Trophoblast cell (in vitro differentiated cells and primary cell): ENCODE results near the gene AKR1C2.
"Not testable (repeated sequence)": the region's sequence is repeated elsewhere in the genome, so short reads cannot be mapped to it uniquely, and the experiment has no call there.

ENCODE experiments used
- DNase-seq, 2 donors: peaks; one replicate each; pipeline ENCODE4 v3.0.0-alpha.2; 2016
- H2AFZ ChIP-seq: 2 replicates; pipeline ENCODE4 v1.6.1; 2013; ENCODE audit warnings: low read length, moderate library complexity, mild to moderate bottlenecking; ENCODE audit not compliant: insufficient read depth, poor library complexity
- H2AK5ac ChIP-seq: 2 replicates; pipeline ENCODE4 v1.6.1; 2013; ENCODE audit warnings: mild to moderate bottlenecking, low read length
- H2BK120ac ChIP-seq: 2 replicates; pipeline ENCODE4 v1.6.1; 2013; ENCODE audit warnings: low read length, mild to moderate bottlenecking, moderate library complexity; ENCODE audit not compliant: insufficient read depth, poor library complexity
- H2BK12ac ChIP-seq: 2 replicates; pipeline ENCODE4 v1.6.1; 2013; ENCODE audit warnings: mild to moderate bottlenecking, low read length, moderate library complexity
- H2BK5ac ChIP-seq: 2 replicates; pipeline ENCODE4 v1.6.1; 2013; ENCODE audit warnings: low read length, low read depth, moderate library complexity, mild to moderate bottlenecking; ENCODE audit not compliant: poor library complexity
- H3K14ac ChIP-seq: 2 replicates; pipeline ENCODE4 v1.6.1; 2013; ENCODE audit warnings: mild to moderate bottlenecking, low read length
- H3K18ac ChIP-seq: 2 replicates; pipeline ENCODE4 v1.6.1; 2013; ENCODE audit warnings: mild to moderate bottlenecking, low read length
- H3K23ac ChIP-seq: 2 replicates; pipeline ENCODE4 v1.6.1; 2013; ENCODE audit warnings: low read length
- H3K27ac ChIP-seq: 2 replicates; pipeline ENCODE4 v1.5.1; 2013; ENCODE audit warnings: low read depth, mild to moderate bottlenecking, inconsistent platforms, low read length, moderate library complexity
- H3K27me3 ChIP-seq: 2 replicates; pipeline ENCODE4 v1.6.1; 2013; ENCODE audit warnings: inconsistent platforms, mild to moderate bottlenecking, low read length, moderate library complexity; ENCODE audit not compliant: insufficient read depth
- H3K36me3 ChIP-seq, 2 experiments: 1 replicate in 1 of 2; 2 replicates in 1 of 2; pipeline ENCODE4 v1.6.1; 2013; ENCODE audit warnings: low read length in 2 of 2, mild to moderate bottlenecking in 2 of 2, moderate library complexity in 1 of 2; ENCODE audit not compliant: insufficient read depth in 2 of 2, control insufficient read depth in 1 of 2
- H3K4ac ChIP-seq: 2 replicates; pipeline ENCODE4 v1.6.1; 2013; ENCODE audit warnings: low read depth, mild to moderate bottlenecking, low read length, moderate library complexity
- H3K4me1 ChIP-seq, 2 experiments: 1 replicate in 1 of 2; 2 replicates in 1 of 2; pipeline ENCODE4 v1.6.1; 2013; ENCODE audit warnings: low read length in 2 of 2, mild to moderate bottlenecking in 2 of 2, moderate library complexity in 1 of 2; ENCODE audit not compliant: insufficient read depth in 2 of 2, control insufficient read depth in 1 of 2
- H3K4me2 ChIP-seq: 2 replicates; pipeline ENCODE4 v1.6.1; 2013; ENCODE audit warnings: inconsistent platforms, mild to moderate bottlenecking, low read length, moderate library complexity
- H3K4me3 ChIP-seq: 2 replicates; pipeline ENCODE4 v1.5.1; 2013; ENCODE audit warnings: mild to moderate bottlenecking, low read depth, low read length, inconsistent platforms
- H3K79me1 ChIP-seq: one replicate; pipeline ENCODE4 v1.6.1; 2013; ENCODE audit warnings: low read length
- H3K79me2 ChIP-seq: 2 replicates; pipeline ENCODE4 v1.6.1; 2013; ENCODE audit warnings: low read length, mild to moderate bottlenecking; ENCODE audit not compliant: control insufficient read depth, insufficient read depth, poor library complexity
- H3K9ac ChIP-seq: 2 replicates; pipeline ENCODE4 v1.6.1; 2013; ENCODE audit warnings: mild to moderate bottlenecking, low read length
- H3K9me3 ChIP-seq: 2 replicates; pipeline ENCODE4 v1.6.1; 2013; ENCODE audit warnings: low read depth, mild to moderate bottlenecking, control low read depth, inconsistent platforms, low read length; ENCODE audit not compliant: insufficient read depth
- H4K12ac ChIP-seq: 2 replicates; pipeline ENCODE4 v1.6.1; 2013; ENCODE audit warnings: low read depth, mild to moderate bottlenecking, low read length, moderate library complexity
- H4K8ac ChIP-seq: 2 replicates; pipeline ENCODE4 v1.6.1; 2013; ENCODE audit warnings: low read depth, mild to moderate bottlenecking, low read length, moderate library complexity
- H4K91ac ChIP-seq: one replicate; pipeline ENCODE4 v1.6.1; 2013; ENCODE audit warnings: low read depth, mild to moderate bottlenecking, low read length, moderate library complexity
- WGBS: extraction: QIAGEN DNeasy Blood & Tissue Kit; methylation state at CpG from one replicate; pipeline ENCODE4 v1.1.7; 2013; ENCODE audit warnings: missing lambda C conversion rate; ENCODE audit not compliant: insufficient read length, insufficient coverage; ENCODE audit errors: extremely low coverage; 5-methylcytosine and 5-hydroxymethylcytosine counted together

The AKR1C2 gene

GRCh38 chr10:5033061-5033778, 29.6 kb upstream of the AKR1C2 start:
- Histone ChIP-seq H4K91ac (no peak overlapping the region), H3K4me2 (no peak overlapping the region)

DNA sequence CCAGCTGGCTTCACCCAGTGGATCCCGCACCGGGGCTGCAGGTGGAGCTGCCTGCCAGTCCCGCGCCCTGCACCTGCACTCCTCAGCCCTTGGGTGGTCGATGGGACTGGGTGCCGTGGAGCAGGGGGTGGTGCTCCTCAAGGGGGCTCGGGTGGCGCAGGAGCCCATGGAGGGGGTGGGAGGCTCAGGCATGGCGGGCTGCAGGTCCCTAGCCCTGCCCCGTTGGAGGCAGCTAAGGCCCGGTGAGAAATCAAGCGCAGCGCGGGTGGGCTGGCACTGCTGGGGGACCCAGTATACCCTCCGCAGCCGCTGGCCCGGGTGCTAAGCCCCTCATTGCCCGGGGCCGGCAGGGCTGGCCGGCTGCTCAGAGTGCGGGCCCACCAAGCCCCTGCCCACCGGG, 28.8 kb upstream of the AKR1C2 start:
- not testable (repeated sequence) for H3K36me3 ChIP-seq, H2AFZ ChIP-seq, H4K12ac ChIP-seq, H2BK12ac ChIP-seq, H3K9ac ChIP-seq, H2AK5ac ChIP-seq, H4K91ac ChIP-seq, H3K79me1 ChIP-seq, H3K14ac ChIP-seq, H3K4me2 ChIP-seq, DNase-seq, H3K4ac ChIP-seq, H3K79me2 ChIP-seq, H2BK5ac ChIP-seq, H3K4me3 ChIP-seq, H3K27me3 ChIP-seq, H3K23ac ChIP-seq, H4K8ac ChIP-seq, H3K9me3 ChIP-seq, H3K4me1 ChIP-seq, H3K27ac ChIP-seq, H3K18ac ChIP-seq, H2BK120ac ChIP-seq
- no CpG with 5 or more reads among the region's 22 CpGs for WGBS

More at GRCh38 chr10:5033061-5033778, 29.6 kb upstream of the AKR1C2 start:
- Histone ChIP-seq H3K23ac (no peak overlapping the region), H3K4ac (no peak overlapping the region), H2AK5ac (no peak overlapping the region), H4K8ac (no peak overlapping the region), H3K9me3 (peaks cover 2% of the 10 kb centered on the region), H2BK12ac (no peak overlapping the region), H3K14ac (no peak overlapping the region), H2BK120ac (no peak overlapping the region), H3K36me3 (no peaks in the 10 kb centered on the region), H2BK5ac (no peak overlapping the region), H3K4me3 (no peak overlapping the region), H3K79me1 (no peaks in the 10 kb centered on the region), H3K27me3 (no peaks in the 10 kb centered on the region), H3K18ac (no peak overlapping the region), H3K9ac (no peak overlapping the region), H3K79me2 (no peaks in the 10 kb centered on the region), H3K27ac (no peak overlapping the region), H2AFZ (no peak overlapping the region), H4K12ac (no peak overlapping the region), H3K4me1 (no peaks in the 10 kb centered on the region)
- no peak for DNase-seq
- no CpG with 5 or more reads among the region's 2 CpGs for whole genome bisulfite sequencing

- not testable (repeated sequence) for DNase-seq, H3K9ac ChIP-seq, H3K79me2 ChIP-seq, H3K4me1 ChIP-seq, H2AK5ac ChIP-seq, H3K4me2 ChIP-seq, H3K27me3 ChIP-seq, H3K18ac ChIP-seq, H3K27ac ChIP-seq, H4K12ac ChIP-seq, H2AFZ ChIP-seq, H3K36me3 ChIP-seq, H3K4me3 ChIP-seq, H2BK120ac ChIP-seq, H3K79me1 ChIP-seq, H3K14ac ChIP-seq, H3K23ac ChIP-seq, H4K8ac ChIP-seq, H3K4ac ChIP-seq, H2BK12ac ChIP-seq, H3K9me3 ChIP-seq, H4K91ac ChIP-seq, H2BK5ac ChIP-seq
- no CpG with 5 or more reads among the region's 4 CpGs for WGBS
Measured at GRCh38 chr10:5031588-5031987, 27.9 kb upstream of the AKR1C2 start.

GRCh38 chr10:5030989-5031388, 27.3 kb upstream of the AKR1C2 start:
- no peak overlapping the region for H4K8ac ChIP-seq
- no peaks in the 10 kb centered on the region for H3K4me1 ChIP-seq
- no CpG with 5 or more reads among the region's 1 CpG for WGBS
- no peaks in the 10 kb centered on the region for H3K36me3 ChIP-seq
- no peak overlapping the region for H3K9ac ChIP-seq
- no peak overlapping the region for H2BK5ac ChIP-seq
- H3K18ac ChIP-seq, result no peak overlapping the region
- H3K14ac ChIP-seq, result no peak overlapping the region
- no peaks in the 10 kb centered on the region for H3K79me1 ChIP-seq
- H3K9me3 ChIP-seq, result peaks cover 2% of the 10 kb centered on the region
- no peak overlapping the region for H2BK120ac ChIP-seq
- no peak overlapping the region for H2AFZ ChIP-seq
- no peak overlapping the region for H2AK5ac ChIP-seq
- H3K4ac ChIP-seq, result no peak overlapping the region
- H4K12ac ChIP-seq, result no peak overlapping the region
- H3K4me3 ChIP-seq, result no peak overlapping the region
- no peak overlapping the region for H4K91ac ChIP-seq
- no peaks in the 10 kb centered on the region for H3K27me3 ChIP-seq
- DNase-seq, result no peak
- no peak overlapping the region for H3K27ac ChIP-seq
- no peak overlapping the region for H3K4me2 ChIP-seq
- no peaks in the 10 kb centered on the region for H3K79me2 ChIP-seq
- no peak overlapping the region for H2BK12ac ChIP-seq
- H3K23ac ChIP-seq, result no peak overlapping the region
